AG09319 (cell line): ENCODE data around the gene ARHGEF2.

Source experiments
- DNase-seq: peaks from one replicate; pipeline ENCODE4 v3.0.0-alpha.2; 2010; ENCODE audit warnings: low read depth; ENCODE audit errors: extremely low read depth
- CTCF ChIP-seq: IDR thresholded peaks from 2 replicates; pipeline ENCODE4 v1.5.1; 2011; ENCODE audit warnings: low read depth, mild to moderate bottlenecking, inconsistent platforms, low read length, moderate library complexity

ARHGEF2 gene

GRCh38 chr1:155975375-155976061 is 2.8 kb downstream of the ARHGEF2 start:
- DNase-seq: no peak
- no peak for TF ChIP-seq CTCF

- no peak for TF ChIP-seq CTCF
- no peak for DNase-seq
These were observed 3.9 kb downstream of the ARHGEF2 start for GRCh38 chr1:155974208-155975115.

- no peak for DNase-seq
- no peak for TF ChIP-seq CTCF
These were observed 4.6 kb downstream of the ARHGEF2 start for GRCh38 chr1:155973723-155974122.

GRCh38 chr1:155971910-155972809 is 6.2 kb downstream of the ARHGEF2 start:
- DNase-seq: no peak
- no peak for TF ChIP-seq CTCF

- no peak for TF ChIP-seq CTCF
- no peak for DNase-seq
These were observed 7.7 kb downstream of the ARHGEF2 start for GRCh38 chr1:155970531-155971167.

- DNase-seq: no peak
- no peak for TF ChIP-seq CTCF
These were observed 9.0 kb downstream of the ARHGEF2 start for GRCh38 chr1:155969377-155969791.
